Kidney (tissue), 14 donors: ENCODE measurements around the gene DLG2. TPM values are rescaled to one million over a fixed set of nuclear protein-coding genes. Genes with fewer than 3 reads are reported as not detected.

Experiments used
- DNase-seq, 5 donors: peaks; one replicate each; pipeline ENCODE4 v3.0.0-alpha.2; 2013 to 2020
- FAIRE-seq: peaks from 2 replicates; lab custom pipeline; 2012; peaks lifted over from hg19 to GRCh38; lab: Jason Lieb, UNC
- H3K27ac ChIP-seq, 2 donors: one replicate each; pipeline ENCODE4 v1.7.0; 2013; ENCODE audit warnings: low read depth in 2 of 2, low read length in 2 of 2, inconsistent platforms in 1 of 2
- H3K27me3 ChIP-seq: one replicate; pipeline ENCODE4 v1.7.1; 2013; ENCODE audit warnings: low read length, inconsistent platforms; ENCODE audit not compliant: control insufficient read depth, insufficient read depth
- H3K36me3 ChIP-seq, 3 donors: one replicate each; pipeline versions ENCODE4 v1.7.0 to v1.7.1; 2013; ENCODE audit warnings: low read length in 3 of 3, control low read depth in 1 of 3, inconsistent platforms in 1 of 3; ENCODE audit not compliant: insufficient read depth in 3 of 3, control insufficient read depth in 2 of 3
- H3K4me1 ChIP-seq, 3 donors: one replicate each; pipeline versions ENCODE4 v1.7.0 to v1.7.1; 2013; ENCODE audit warnings: low read length in 3 of 3, inconsistent platforms in 1 of 3, low read depth in 1 of 3; ENCODE audit not compliant: control insufficient read depth in 2 of 3, insufficient read depth in 2 of 3
- H3K4me3 ChIP-seq, 3 donors: one replicate each; pipeline versions ENCODE4 v1.7.0 to v1.8.1; 2013; ENCODE audit warnings: low read length in 3 of 3, control low read depth in 1 of 3, inconsistent platforms in 1 of 3
- H3K9ac ChIP-seq, 3 donors: one replicate each; pipeline versions ENCODE4 v1.7.0 to v1.7.1; 2013; ENCODE audit warnings: low read length in 3 of 3, control low read depth in 1 of 3, inconsistent platforms in 1 of 3
- H3K9me3 ChIP-seq, 3 donors: one replicate each; pipeline versions ENCODE4 v1.7.0 to v1.7.1; 2013; ENCODE audit warnings: low read length in 3 of 3, control low read depth in 1 of 3, inconsistent platforms in 1 of 3; ENCODE audit not compliant: control insufficient read depth in 2 of 3, insufficient read depth in 1 of 3
- intact Hi-C: fragments of 100-400 bp; cut with DNase I; formaldehyde crosslinking; loops from one replicate; pipeline ENCODE4 v1.11.1; 2022
- polyA plus RNA-seq: library from polyadenylated mRNA; stranded (reverse); fragments of 350-450 nt; fragmentation: Illumina TruSeq; extraction: RNeasy Lipid Tissue Mini Kit (QIAGEN cat#74804); gene quantifications from one replicate; pipeline ENCODE4 v1.2.3, GENCODE V29; 2014; ENCODE audit warnings: low read depth, low replicate concordance; ENCODE audit not compliant: insufficient read depth
- total RNA-seq: library from RNA; stranded (reverse); fragmentation: NEBNext Ultra II Directional; extraction: Animal tissue kit (Norgen Biotek cat#: 25700); gene quantifications from one replicate; pipeline ENCODE4 v1.2.1, GENCODE V29; 2021
- TF ChIP-seq, protein P1 (sequence below): IDR thresholded peaks from 3 replicates; pipeline ENCODE4 v1.5.1; 2012; ENCODE audit warnings: mild to moderate bottlenecking, moderate library complexity, borderline replicate concordance; ENCODE audit not compliant: insufficient read depth; ENCODE audit errors: extremely low read depth
- donor health status: control.
- donor health status: control.
- donor health status: control.
- donor health status: control.
- donor health status: control.
- donor health status: DM: yes; HTN: yes; CAD: no.
- donor health status: Normal renal cell carcinoma (clear cell type).

Gene DLG2
- total and polyA plus RNA-seq, 2 donors from 2014 or later, result 2.9 to 7.2 TPM

DNA sequence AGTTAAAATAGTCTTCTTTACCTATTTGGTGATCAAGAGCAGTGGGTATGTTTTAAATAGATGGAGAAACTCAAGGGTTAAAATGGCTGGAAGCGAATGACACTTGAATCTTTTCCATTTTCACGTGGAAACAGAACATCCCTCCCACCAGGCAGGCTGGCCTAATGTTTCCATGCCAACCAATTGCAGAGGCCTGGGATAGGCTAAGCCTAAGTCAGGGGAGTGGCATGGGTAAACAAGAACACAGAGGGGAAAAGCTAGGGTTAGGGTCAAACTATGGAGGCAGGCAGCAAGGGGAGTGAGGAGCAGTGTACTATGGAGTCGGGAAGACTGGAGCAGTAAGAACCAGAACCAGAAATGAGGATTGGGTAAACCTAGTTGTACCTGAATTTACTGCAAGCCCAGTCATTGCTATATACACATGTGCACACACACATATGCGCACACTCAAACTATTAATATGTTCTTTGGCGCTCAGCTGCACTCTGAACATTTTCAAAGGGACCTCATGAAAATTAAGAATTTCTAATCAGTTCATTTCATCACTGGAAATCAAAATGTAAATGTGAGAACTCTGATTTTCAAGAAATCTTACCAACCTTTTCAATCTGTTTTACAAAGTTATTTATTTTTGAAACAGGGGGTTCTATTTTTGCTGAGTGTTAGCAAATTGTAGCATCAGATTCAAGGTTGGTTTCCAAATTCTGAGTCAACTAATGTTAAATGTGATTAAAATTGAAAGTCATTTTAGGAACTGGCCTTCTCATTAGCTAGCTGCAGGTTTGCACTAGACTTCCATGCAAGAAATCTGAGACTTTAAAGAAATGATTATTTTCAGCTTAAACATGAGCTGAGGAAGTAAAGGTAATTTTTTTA lies 2014.0 kb downstream of the DLG2 start:
- FAIRE-seq, result no peak
- intact Hi-C loops, result no loop called here

GRCh38 chr11:83611600-83611999 lies 2015.5 kb downstream of the DLG2 start:
- intact Hi-C loops, result no loop called here
- Histone ChIP-seq H3K36me3 (no peaks in the 10 kb centered on the region), H3K9ac (no peak overlapping the region), H3K4me3 (no peak overlapping the region), H3K27ac (no peak overlapping the region), H3K4me1 (no peaks in the 10 kb centered on the region), H3K9me3 (no peaks in the 10 kb centered on the region), H3K27me3 (no peaks in the 10 kb centered on the region)
- FAIRE-seq (no peak), DNase-seq (no peak)
- TF ChIP-seq, protein P1, sequence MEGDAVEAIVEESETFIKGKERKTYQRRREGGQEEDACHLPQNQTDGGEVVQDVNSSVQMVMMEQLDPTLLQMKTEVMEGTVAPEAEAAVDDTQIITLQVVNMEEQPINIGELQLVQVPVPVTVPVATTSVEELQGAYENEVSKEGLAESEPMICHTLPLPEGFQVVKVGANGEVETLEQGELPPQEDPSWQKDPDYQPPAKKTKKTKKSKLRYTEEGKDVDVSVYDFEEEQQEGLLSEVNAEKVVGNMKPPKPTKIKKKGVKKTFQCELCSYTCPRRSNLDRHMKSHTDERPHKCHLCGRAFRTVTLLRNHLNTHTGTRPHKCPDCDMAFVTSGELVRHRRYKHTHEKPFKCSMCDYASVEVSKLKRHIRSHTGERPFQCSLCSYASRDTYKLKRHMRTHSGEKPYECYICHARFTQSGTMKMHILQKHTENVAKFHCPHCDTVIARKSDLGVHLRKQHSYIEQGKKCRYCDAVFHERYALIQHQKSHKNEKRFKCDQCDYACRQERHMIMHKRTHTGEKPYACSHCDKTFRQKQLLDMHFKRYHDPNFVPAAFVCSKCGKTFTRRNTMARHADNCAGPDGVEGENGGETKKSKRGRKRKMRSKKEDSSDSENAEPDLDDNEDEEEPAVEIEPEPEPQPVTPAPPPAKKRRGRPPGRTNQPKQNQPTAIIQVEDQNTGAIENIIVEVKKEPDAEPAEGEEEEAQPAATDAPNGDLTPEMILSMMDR, result no peak

More for the DNA sequence above, 2014.0 kb downstream of the DLG2 start:
- no peaks in the 10 kb centered on the region for H3K9me3 ChIP-seq
- no peaks in the 10 kb centered on the region for H3K4me1 ChIP-seq
- H3K9ac ChIP-seq, result no peak overlapping the region
- no peak overlapping the region for H3K4me3 ChIP-seq
- no peaks in the 10 kb centered on the region for H3K36me3 ChIP-seq
- H3K27ac ChIP-seq, result no peak overlapping the region
- DNase-seq, result no peak
- TF ChIP-seq, protein P1, result no peak
- no peaks in the 10 kb centered on the region for H3K27me3 ChIP-seq

DNA sequence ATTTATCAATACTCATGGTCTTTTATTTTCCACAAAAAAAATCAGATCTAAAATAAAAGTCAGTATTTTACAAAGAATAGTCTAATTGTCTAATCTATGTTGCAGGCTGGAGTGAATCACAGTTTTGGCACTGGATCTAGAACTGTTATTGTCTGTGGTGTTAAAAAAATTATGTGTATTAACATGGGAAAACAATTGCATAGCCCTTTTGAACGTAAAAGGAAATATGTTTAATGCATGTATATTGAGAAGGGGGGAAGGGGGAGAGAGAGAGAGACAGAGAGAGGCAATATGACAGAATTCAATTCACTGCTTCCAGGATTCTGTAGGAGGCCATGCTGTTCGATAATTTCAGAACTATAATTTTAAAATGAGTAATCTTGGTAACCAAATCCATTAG lies 2016.1 kb downstream of the DLG2 start:
- no peak for FAIRE-seq
- no peak for DNase-seq

More for the DNA sequence above, 2016.1 kb downstream of the DLG2 start:
- Histone ChIP-seq H3K9me3 (no peaks in the 10 kb centered on the region), H3K27me3 (no peaks in the 10 kb centered on the region), H3K9ac (no peak overlapping the region), H3K4me3 (no peak overlapping the region), H3K36me3 (no peaks in the 10 kb centered on the region), H3K27ac (no peak overlapping the region), H3K4me1 (no peaks in the 10 kb centered on the region)
- TF ChIP-seq, protein P1, result no peak
- intact Hi-C loops, result no loop called here
